Keratinocyte (primary cell): ENCODE measurements around the gene TMEM97.
"Not testable (repeated sequence)": the region's sequence is repeated elsewhere in the genome, so short reads cannot be mapped to it uniquely, and the experiment has no call there.

ENCODE experiments used
- CTCF ChIP-seq, 3 experiments: IDR thresholded peaks in 1 of 3; conservative IDR thresholded peaks in 1 of 3; optimal IDR thresholded peaks in 1 of 3; 2 replicates in 2 of 3; 3 replicates in 1 of 3; pipeline versions ENCODE3 to v1.5.1; 2011; ENCODE audit warnings: low read length in 3 of 3, mild to moderate bottlenecking in 3 of 3, moderate library complexity in 2 of 3, control low read depth in 1 of 3, inconsistent platforms in 1 of 3; ENCODE audit not compliant: insufficient read depth in 2 of 3; ENCODE audit errors: extremely low read depth in 1 of 3
- EZH2 ChIP-seq: IDR thresholded peaks from one replicate; pipeline ENCODE4 v1.6.1; 2012; ENCODE audit warnings: inconsistent platforms, mild to moderate bottlenecking, low read length, moderate library complexity

- not testable (repeated sequence) for TF ChIP-seq CTCF (optimal IDR thresholded peaks at IDR 0.05 in 1 of 3, IDR thresholded peaks at IDR 0.05 in 1 of 3, conservative IDR thresholded peaks at IDR 0.05 in 1 of 3; ENCODE audit: extremely low read depth in 1 of 3, insufficient read depth in 2 of 3, low read length in 3 of 3); EZH2
Measured at GRCh38 chr17:28292878-28293277, 26.1 kb upstream of the TMEM97 start.
